HuH-7 (cell line): Measurements from ENCODE around the gene INPP5A.
A peak's percentile ranks its signal among the peaks of the same experiment; 100 is the strongest.
"Not testable (repeated sequence)": the region's sequence is repeated elsewhere in the genome, so short reads cannot be mapped to it uniquely, and the experiment has no call there.

ENCODE experiments used
- DNase-seq: peaks from one replicate; pipeline ENCODE4 v3.0.0; 2011; ENCODE audit warnings: low spot score

The INPP5A gene

DNA sequence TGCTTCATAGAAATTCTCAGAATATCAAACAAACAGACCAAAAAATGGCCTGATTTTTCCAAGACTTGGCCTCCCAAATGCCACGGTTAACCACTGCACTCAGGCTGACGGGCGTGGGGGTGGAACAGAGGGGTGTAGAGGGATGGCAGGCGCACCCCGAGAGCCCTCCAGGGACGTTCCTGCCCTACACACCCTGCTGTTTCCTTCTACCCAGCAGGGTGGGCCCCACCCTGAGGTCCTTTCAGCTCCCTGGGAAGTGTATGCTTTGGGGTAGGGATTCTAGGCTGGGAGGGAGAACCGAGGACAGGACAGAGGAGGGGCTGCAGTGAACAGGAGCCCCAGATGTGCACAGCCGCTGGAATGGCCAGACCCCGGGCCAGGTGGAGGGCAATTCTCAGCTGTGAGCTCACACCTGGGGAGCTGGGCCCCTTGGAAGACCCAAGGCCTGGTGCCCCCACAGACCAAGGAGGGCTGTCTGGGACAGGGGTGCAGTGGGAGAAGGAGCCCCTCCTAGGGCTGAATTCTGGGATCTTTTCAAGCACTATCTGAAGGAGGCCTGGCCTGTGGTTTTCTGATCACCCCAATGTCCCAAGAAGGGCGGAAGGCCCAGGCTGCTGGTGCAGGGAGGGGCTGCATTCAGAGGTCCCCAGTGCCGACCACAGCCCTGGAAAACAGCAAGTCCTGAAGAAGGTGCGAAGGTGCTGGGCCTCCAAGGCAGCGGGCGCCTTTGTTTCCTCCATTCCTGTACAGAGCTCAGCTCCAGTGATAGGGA is 32.9 kb upstream of the INPP5A start:
- no peak for DNase-seq

DNA sequence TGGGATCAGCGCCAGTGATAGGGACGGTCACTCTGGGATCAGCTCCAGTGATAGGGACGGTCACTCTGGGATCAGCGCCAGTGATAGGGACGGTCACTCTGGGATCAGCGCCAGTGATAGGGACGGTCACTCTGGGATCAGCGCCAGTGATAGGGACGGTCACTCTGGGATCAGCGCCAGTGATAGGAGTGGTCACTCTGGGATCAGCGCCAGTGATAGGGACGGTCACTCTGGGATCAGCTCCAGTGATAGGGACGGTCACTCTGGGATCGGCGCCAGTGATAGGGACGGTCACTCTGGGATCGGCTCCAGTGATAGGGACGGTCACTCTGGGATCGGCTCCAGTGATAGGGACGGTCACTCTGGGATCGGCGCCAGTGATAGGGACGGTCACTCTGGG is 32.0 kb upstream of the INPP5A start:
- DNase-seq = not testable (repeated sequence)

DNA sequence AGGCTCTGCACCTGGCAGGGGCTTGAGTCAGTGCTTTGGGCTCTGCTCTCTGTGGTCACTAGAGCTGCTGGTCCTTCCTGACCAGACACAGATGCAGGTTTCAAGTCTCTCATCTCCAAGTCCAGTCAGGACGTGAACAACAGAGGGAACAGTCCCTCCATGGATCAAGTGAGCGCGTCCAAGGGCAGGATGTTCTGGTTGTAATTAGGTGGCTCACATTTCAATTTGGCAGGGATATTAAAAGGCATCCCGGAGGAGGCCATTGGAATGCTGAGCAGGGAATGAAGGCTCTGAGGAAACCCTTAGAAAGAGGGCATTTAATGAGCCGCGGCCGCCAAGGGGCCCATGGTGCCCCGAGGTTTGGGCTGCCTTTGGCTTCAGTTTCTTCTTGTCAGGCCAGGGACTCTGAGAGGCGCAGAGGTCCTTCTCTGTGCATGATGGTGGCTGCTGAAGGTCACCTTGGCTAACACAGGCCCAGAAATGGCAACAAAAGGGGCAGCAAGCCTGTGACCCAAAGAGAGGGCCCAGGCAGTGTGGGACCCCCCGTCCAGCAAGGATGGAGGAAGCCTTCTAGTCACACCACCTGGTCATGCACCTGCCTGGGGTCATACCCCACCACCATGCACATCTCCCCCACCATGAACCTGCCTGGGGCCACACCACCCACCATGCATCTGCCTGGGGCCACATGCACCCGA is 30.7 kb upstream of the INPP5A start:
- no peak for DNase-seq

DNA sequence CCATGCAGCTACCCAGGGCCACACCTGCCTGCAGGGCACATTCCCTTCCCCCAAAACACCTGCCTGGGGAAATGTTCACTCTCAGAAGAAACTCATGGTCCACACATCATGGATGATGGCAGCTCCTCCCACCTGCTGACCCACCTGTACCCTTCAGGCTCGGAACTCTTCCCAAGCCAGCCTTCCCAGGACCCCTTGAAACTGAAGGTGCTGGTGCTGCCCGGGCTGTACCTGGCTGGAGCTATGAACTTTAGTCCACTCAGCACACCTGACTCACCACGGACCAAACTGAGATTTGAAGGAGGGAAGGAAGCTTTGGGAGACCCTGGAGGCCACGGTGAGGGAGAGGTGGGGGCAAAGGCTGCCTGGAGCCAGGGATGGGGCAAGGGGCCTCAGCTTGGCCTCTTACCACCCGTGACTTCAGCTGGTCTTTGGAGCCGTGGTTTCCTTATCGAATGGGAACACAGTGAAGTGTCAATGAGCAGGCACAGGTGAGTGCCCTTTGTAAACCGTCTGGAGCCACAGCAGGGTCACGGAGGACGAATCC is 30.1 kb upstream of the INPP5A start:
- DNase-seq = no peak

DNA sequence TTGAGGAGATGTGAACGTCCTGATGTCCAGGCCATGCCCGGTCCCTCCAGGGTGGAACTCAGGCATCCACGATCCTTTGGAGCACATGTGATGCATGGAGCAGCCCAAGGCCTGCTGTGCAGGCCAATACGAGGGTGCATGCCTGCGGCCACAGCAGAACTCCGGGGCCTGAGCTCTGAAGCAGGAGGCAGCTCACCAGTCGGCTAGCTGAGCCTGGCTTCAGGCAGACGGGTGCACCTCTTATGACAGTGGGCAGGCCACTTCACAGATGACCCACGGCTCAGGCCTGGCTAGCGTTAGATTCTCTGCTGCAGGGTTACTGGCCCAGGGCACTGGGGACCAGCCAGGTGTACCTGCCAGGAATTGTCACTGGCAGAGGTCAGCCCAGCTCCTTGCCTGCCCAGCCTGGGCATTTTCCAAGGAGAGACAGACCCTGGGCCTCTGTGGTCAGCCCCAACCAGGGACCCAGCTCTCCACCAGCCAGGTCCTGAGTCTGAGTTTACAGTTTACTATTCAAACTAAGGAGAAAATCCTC is 29.6 kb upstream of the INPP5A start:
- no peak for DNase-seq

DNA sequence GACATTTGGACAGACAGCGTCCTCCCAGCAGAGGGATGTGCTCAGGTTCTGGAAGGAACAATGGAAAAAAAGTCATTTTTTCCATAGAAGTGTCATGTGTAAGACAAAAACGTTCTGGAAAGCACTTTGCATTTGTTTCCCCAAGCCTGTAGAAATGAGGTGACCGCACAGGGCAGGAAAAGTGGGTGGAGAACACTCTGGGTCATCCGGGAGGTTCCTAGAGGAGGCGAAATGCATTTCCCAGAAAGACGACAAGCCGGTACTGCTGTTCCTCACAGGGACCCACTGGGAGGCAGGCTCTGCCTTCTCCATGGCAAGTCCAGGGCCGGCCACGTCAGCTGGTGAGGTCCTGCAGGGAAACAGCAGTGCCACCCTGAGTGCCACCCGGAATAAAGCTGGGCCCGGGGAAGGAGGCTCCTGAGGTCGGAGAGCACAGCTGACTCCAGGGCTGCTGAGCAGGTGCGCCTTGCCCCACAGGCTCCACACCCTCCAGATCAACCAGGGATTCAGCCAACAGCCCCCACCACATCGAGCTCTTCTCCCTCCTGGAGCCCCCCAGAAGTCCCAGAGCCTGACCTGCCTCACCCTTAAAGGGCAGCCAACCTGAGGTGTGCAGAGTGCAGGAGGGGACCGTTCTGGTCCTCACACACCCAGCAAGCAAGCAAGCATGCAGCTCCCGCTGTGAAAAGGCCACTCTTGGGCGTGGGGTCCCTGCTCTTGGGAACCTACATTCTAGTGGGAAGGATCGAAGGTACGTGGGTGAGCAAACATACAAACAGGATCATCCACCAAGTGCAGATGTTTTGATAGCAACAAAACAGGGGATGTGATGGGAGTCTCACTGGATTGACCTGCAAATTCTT is 28.8 kb upstream of the INPP5A start:
- no peak for DNase-seq

DNA sequence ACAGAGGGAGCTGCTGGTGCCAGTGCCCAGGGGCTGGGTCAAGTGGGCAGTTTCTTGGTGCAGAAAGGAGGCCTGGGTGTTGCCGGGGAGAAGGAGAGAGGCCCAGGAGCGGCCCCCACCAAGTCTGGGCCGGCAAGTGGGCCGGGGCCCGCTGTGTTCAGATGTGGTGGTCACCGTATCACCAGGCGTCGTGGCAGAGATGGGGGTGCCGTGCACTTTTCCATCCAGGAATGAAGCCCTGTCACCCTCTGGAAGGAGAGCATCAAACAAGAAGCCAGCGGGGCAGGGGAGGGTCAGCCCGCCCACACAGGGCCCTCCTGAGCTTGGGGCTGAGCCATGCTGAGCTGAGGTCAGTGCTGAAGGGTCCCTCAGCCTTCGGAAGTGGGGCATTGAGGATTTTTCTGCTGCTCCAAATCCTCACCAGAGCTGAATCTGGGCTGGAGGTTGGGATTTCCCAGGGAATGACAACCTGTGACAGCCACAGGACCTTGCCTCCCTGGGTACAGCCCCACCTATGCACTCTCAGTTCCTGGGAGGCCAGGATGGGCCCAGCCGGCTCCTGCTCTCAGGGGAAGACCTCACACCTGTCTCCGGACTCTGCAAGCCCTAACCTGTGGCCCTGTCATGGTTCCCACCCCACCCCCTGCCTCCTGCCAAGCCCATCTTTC is 27.9 kb upstream of the INPP5A start:
- DNase-seq = no peak

DNA sequence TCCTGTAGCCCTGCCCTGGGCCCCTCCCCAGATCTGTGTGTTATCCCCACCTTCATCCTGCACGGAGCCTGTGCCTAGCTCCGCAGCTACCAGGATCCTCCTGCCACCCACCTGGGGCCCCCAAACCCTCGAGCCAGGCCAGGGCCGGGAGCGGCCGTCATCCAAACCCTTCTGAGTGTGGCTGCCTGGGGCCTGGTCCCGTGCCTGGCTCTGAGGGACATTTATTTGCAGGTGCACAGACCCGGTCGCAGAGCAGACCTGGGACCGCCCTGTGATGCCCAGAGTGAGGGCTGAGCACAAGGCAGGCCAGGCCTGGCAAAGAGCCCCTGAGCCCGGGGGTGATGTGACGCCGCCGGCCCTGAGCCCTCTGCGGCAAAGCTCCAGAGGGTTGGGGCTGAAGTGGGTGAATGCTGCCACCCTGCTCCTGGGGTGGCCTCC is 27.4 kb upstream of the INPP5A start:
- DNase-seq = no peak

DNA sequence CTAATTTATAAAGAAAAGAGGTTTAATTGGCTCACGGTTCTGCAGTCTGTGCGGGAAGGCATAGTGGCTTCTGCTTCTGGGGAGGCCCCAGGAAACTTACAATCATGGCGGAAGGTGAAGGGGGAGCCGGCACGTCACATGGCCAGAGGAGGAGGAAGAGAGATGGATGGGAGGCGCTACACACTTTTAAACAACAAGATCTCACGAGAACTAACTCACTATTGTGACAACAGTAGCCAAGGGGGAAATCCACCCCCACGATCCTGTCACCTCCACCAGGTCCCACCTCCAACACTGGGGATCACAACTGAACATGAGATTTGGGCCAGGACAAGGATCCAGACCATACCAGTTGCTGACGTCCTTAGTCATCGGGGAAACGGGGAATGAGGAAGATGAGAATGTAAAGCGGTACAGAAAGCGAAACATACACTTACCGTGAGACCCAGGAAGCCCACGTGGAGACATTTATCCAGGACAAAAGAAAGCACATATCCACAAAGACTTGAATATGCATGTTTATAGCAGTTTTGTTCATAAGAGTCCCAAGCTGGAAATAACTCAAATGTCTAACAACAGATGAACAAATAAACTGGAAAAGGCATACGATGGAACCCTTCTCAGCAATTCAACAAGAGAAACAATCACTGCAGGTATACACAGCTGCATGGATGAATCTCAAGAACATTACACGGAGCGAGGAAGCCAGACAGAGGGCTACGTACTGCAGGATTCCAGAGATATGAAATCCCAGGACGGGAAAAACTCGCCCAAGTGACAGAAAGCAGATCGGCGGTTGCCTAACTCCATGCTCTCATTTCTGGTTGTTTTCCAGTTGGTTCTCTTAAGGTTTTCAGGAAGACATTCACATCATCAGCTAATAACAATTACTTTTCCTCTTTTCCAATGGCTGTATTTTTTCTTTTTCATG is 26.2 kb upstream of the INPP5A start:
- DNase-seq = no peak

DNA sequence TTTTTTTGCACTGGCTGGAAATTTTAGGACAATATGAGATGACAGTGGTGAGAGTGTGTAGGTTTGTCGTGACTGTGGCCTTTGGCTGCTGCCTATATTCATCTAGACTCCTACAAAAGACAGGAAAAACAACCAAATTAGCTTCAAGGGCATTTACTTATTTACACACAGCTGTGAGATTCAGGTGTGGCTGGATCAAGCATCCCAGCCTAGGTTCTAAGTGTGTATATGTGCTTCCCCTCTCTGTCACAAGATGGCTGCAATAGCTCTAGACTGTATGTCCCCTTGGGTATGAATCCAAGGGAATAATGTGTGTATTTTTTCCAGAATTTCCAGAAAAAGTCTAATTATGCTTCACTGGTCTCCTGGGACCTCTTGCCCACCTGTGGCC is 25.5 kb upstream of the INPP5A start:
- DNase-seq = no peak

DNA sequence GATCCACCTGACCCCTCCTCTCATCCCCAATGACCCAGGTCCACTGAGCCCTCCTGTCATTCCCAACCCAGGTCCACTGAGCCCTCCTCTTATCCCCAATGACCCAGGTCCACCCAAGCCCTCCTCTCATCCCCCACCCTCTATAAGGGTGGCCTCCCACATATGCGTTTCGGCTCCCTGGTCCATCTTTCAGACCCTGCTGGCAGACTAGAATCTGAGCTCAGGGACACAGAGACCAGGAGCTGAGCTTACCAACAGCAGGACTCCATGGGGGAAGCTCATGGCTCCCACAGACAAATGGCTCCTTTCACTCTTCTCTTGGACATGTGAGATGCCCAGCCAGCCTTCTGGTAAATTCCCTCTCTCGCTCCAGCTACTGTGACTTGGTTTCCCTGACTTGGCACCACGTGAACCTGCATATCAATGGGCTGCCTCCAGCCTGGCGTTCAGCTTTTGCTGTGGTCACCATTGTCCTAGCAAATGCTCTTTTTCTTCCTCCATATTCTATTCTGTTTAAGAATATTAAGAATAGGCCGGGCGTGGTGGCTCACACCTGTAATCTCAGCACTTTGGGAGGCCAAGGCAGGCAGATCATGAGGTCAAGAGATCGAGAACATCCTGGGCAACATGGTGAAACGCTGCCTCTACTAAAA is 24.8 kb upstream of the INPP5A start:
- DNase-seq = no peak

DNA sequence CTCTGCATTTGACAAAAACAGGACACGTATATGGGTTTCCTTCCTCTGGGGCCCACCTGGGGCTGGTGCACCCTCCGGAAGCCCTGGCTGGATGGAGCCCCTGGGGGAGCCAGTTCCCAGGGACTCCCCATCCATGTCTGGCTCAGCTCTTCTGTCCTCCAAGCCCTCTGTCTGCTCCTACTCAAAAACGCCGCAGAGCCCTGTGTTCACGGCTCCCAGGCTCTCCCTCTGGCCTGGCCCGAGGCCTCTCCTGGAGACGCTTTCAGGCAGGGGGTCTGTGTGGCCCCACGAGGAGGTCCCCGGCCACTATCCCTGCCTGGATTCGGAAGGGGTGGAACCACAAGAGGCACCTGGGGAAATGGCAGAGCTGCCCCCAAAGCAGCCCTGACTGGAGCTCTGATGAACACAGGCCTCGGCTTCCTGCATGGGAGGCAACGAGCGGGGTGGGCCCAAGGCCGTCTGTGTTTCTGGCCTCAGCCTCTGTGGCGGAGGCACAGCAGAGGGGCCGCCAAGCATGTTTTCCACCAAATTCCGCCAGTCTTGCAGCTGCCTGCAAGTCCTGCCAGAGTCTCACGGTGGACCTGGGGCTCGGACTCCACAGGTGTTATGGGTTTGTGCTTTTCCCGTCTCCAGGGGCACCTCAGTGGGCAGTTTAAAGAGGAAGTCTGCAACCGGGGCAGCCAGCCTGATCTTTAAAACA is 22.6 kb upstream of the INPP5A start:
- DNase-seq = no peak

DNA sequence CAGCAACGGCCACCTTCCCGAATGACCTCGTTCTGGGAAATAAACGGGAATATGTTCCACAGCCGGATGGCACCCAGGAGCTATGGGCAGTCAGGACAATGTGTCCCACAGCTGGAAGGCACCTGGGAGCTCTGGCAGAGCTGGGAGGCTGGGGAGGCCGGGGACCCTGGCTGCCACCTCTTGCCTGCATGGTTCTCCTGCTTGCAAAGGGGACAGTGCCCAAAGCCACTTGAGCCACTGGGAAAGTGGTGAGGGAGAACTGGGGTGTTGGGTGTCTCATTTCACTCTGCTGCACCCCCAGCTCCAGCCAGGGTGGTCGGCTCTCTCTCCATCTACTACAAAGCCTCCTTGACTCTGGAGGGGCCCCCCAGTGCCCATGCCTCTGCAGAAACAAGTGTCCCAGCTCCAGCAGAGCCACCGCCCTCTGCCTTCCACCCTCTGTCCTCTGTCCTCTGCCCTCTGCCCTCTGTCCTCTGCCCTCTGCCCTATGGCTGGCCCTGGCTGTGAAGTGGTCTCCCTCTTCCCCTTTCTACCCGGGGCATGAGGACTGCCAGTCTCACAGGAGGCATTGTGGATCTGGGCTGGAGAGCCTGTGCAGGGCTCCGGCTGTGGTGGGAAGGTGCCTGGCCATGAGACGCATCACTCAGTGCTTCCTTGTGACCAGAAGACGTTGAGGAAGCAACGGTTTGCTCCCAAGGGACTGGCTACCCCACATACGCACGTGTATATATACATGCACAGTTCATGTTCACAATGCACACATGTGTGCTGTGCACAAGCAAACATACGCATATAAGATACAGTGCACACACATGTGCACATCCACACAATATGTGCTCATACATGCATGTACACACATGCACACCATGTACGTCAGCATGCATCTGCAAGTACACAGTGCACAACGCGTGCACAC is 21.5 kb upstream of the INPP5A start:
- DNase-seq = no peak

DNA sequence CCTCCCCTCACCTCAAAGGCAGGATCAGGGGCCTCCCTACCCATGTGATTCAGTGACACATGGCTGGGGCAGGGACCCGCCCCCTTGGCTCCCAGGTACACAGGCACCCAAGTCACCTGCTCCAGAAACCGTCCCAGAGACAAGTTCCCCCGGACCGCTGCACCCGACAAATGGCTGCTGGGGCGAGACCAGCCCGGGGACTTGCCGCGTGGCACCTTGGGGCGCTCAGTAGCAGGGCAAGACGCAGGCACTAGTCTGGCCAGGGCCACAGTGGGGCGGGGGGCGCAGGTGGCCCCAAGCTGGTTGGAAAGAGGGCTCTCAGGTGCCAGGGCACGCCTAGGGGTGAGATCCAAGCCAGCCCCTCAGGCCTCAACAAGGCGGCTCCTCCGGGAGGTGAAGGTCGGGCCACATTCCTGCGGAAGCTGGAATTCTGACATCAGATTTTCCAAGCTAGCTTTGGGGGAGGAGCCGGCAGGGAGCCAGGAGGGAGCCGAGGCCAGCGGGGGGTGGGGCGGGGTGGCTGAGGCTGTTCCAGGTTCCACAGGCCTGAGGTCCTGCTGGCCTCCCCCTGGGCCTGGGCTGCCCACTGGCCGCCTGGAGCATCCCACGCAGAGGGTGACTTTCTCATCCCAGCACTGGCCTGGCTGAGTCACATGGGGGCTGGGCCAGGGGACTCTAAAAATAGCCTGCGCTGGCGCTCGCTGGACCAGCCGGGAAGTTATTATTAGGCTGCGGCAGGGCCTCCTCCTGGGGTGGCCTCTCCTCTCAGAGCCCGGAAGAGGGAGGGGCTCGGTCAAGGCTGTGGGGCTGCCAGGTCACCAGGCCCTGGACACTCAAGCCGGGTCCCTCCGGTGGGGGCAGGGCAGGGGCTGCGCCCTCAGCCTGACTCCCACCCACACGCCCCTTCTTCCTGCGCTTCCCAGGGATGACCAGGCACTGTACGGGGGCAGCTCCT is 20.5 kb upstream of the INPP5A start:
- peak; percentile 88 for DNase-seq

DNA sequence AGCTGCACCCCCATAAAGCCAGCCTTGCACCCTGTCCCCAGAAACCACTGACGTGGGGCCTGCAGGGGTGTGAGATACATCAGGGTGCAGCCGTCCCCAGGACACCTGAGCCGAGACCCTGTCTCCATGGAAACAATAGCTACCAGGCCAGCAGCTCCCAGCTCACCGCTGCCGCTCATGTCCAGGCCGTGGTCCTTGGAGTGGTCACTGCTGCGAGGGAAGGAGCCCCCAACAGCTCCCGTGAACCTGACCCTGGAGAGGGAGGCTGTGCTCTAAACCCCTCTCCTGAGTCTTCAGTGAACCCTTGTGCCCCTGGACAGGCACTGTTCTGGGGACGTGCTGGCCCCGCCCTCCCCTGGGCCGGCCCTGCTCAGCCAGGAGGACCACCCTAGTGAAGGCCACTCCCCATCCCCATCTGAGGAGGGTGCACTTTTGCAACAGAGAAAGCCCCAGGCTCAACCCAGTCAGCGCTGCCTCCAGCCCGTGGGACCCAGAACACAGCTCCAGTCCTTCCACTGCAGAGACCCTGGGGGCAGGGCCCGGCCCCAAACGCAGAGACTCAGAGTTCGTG is 19.6 kb upstream of the INPP5A start:
- DNase-seq = peak; percentile 71

DNA sequence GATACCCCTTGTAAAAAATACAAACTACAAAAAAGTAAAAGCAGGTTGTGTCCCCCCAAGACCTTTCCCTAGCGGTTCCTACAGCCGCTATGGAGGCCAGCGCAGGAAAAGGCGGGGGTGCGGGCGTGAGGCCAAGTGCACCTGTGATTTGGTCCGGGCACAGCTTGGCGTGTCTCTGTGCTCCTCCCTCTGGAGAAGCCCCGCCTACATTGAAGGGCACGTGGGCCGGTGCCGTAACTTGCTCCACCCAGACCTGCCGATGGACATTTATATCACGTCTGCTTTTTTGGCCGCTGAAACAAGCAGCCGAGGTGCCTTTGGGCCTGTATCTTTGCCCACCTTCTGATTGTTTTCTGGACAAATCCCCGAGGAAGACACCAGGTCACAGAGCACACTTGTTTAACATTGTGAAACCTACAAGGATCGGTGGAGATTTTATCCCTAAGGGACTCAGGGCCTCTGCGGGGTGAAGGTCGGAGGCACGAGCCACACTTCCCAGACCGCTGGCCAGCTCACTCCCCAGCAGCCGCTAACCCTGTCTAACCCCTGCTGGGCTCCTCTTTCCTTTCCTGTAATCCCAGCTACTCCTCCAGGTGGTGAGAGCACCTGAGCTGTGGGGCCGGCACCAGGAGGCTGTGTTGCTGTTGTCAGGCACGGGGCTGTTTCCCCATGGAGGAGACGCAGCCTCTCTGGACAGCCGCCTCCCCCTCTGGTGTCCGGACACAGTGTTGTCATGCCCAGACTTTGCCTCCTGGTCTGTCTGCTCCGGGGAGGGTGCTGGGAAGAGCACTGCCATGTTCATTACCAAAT is 18.8 kb upstream of the INPP5A start:
- DNase-seq = peak; percentile 92
